H9 (cell line): Measurements from ENCODE around the gene CEBPG. TPM values are rescaled to one million over a fixed set of nuclear protein-coding genes. Genes with fewer than 3 reads are reported as not detected.

Experiments used
- DNase-seq: peaks from one replicate; pipeline ENCODE4 v3.0.0-alpha.2; 2017
- H2AFZ ChIP-seq: one replicate; pipeline ENCODE4 v1.6.1; 2013; ENCODE audit warnings: mild to moderate bottlenecking, low read length, control low read depth, moderate library complexity
- H2AK5ac ChIP-seq: 2 replicates; pipeline ENCODE4 v1.6.1; 2013; ENCODE audit warnings: low read length, control low read depth, mixed read lengths; ENCODE audit not compliant: insufficient read length
- H2BK120ac ChIP-seq: one replicate; pipeline ENCODE4 v1.6.1; 2013; ENCODE audit warnings: low read depth, mild to moderate bottlenecking, low read length, control low read depth, inconsistent platforms; ENCODE audit not compliant: poor library complexity, severe bottlenecking
- H2BK12ac ChIP-seq: 2 replicates; pipeline ENCODE4 v1.6.1; 2013; ENCODE audit warnings: low read length, control low read depth, mixed read lengths, low read depth; ENCODE audit not compliant: insufficient read length
- H2BK15ac ChIP-seq: 2 replicates; pipeline ENCODE4 v1.6.1; 2013; ENCODE audit warnings: low read depth, low read length, control low read depth
- H2BK20ac ChIP-seq: one replicate; pipeline ENCODE4 v1.6.1; 2013; ENCODE audit warnings: low read depth, mild to moderate bottlenecking, low read length, control low read depth, inconsistent platforms; ENCODE audit not compliant: poor library complexity, severe bottlenecking
- H2BK5ac ChIP-seq: 2 replicates; pipeline ENCODE4 v1.6.1; 2013; ENCODE audit warnings: low read length, control low read depth, mixed read lengths; ENCODE audit not compliant: insufficient read length
- H3K14ac ChIP-seq: 2 replicates; pipeline ENCODE4 v1.6.1; 2013; ENCODE audit warnings: low read length, control low read depth; ENCODE audit not compliant: insufficient read depth
- H3K18ac ChIP-seq: 2 replicates; pipeline ENCODE4 v1.6.1; 2013; ENCODE audit warnings: low read depth, mild to moderate bottlenecking, mixed read lengths, low read length, control low read depth; ENCODE audit not compliant: insufficient read length
- H3K23ac ChIP-seq: 2 replicates; pipeline ENCODE4 v1.6.1; 2013; ENCODE audit warnings: low read length, control low read depth, mixed read lengths, low read depth; ENCODE audit not compliant: insufficient read length
- H3K23me2 ChIP-seq: 2 replicates; pipeline ENCODE4 v1.6.1; 2013; ENCODE audit warnings: low read depth, mild to moderate bottlenecking, mixed read lengths, low read length, control low read depth; ENCODE audit not compliant: insufficient read length, poor library complexity, severe bottlenecking
- H3K27ac ChIP-seq: 2 replicates; pipeline ENCODE4 v1.5.1; 2013; ENCODE audit warnings: low read length, control low read depth, mixed read lengths, low read depth; ENCODE audit not compliant: insufficient read length
- H3K27me3 ChIP-seq: 2 replicates; pipeline ENCODE4 v1.6.1; 2013; ENCODE audit warnings: low read length, control low read depth, inconsistent platforms; ENCODE audit not compliant: insufficient read depth
- H3K4ac ChIP-seq: 2 replicates; pipeline ENCODE4 v1.6.1; 2013; ENCODE audit warnings: low read depth, mild to moderate bottlenecking, control low read depth, inconsistent platforms, low read length, moderate library complexity
- H3K4me1 ChIP-seq: 2 replicates; pipeline ENCODE4 v1.6.1; 2013; ENCODE audit warnings: low read length, control low read depth, inconsistent platforms; ENCODE audit not compliant: insufficient read depth
- H3K4me2 ChIP-seq: 2 replicates; pipeline ENCODE4 v1.6.1; 2013; ENCODE audit warnings: low read length, control low read depth, mixed read lengths; ENCODE audit not compliant: insufficient read length, insufficient read depth
- H3K56ac ChIP-seq: 2 replicates; pipeline ENCODE4 v1.6.1; 2013; ENCODE audit warnings: low read depth, mild to moderate bottlenecking, mixed read lengths, low read length, control low read depth; ENCODE audit not compliant: insufficient read length
- H3K79me1 ChIP-seq: 2 replicates; pipeline ENCODE4 v1.6.1; 2013; ENCODE audit warnings: low read depth, mild to moderate bottlenecking, moderate library complexity, low read length, control low read depth, inconsistent platforms; ENCODE audit not compliant: insufficient read depth, poor library complexity, severe bottlenecking
- H3K79me2 ChIP-seq: 2 replicates; pipeline ENCODE4 v1.6.1; 2013; ENCODE audit warnings: low read length, control low read depth, inconsistent platforms; ENCODE audit not compliant: insufficient read depth
- H3K9ac ChIP-seq: 2 replicates; pipeline ENCODE4 v1.6.1; 2013; ENCODE audit warnings: low read length, control low read depth, mixed read lengths; ENCODE audit not compliant: insufficient read length; ENCODE audit errors: extremely low read depth
- H3K9me3 ChIP-seq: one replicate; pipeline ENCODE4 v1.6.1; 2013; ENCODE audit warnings: low read depth, low read length, inconsistent platforms; ENCODE audit not compliant: control insufficient read depth
- H3T11ph ChIP-seq: one replicate; pipeline ENCODE4 v1.6.1; 2013; ENCODE audit warnings: mild to moderate bottlenecking, low read length, control low read depth, inconsistent platforms
- H4K20me1 ChIP-seq: one replicate; pipeline ENCODE4 v1.6.1; 2013; ENCODE audit not compliant: control insufficient read depth, insufficient read length, insufficient read depth
- H4K5ac ChIP-seq: 2 replicates; pipeline ENCODE4 v1.6.1; 2013; ENCODE audit warnings: low read depth, mild to moderate bottlenecking, mixed read lengths, low read length, control low read depth; ENCODE audit not compliant: insufficient read length
- H4K8ac ChIP-seq: replicated peaks from 2 replicates; pipeline ENCODE4 v1.6.1; 2013; ENCODE audit warnings: low read length, control low read depth, mixed read lengths, low read depth; ENCODE audit not compliant: insufficient read length
- H4K91ac ChIP-seq: 2 replicates; pipeline ENCODE4 v1.6.1; 2013; ENCODE audit warnings: low read depth, mild to moderate bottlenecking, moderate library complexity, mixed read lengths, low read length, control low read depth; ENCODE audit not compliant: insufficient read length
- H3K27ac Mint-ChIP-seq, 3 experiments: 2 replicates in 2 of 3; 3 replicates in 1 of 3; pipeline ENCODE4 v1.8.0; 2020 to 2021; ENCODE audit warnings: mixed read lengths in 3 of 3, mild to moderate bottlenecking in 1 of 3, moderate library complexity in 1 of 3
- H3K27me3 Mint-ChIP-seq: 2 replicates; pipeline ENCODE4 v1.8.0; 2021; ENCODE audit warnings: low read depth, mild to moderate bottlenecking, moderate library complexity, mixed read lengths
- H3K36me3 Mint-ChIP-seq, 3 experiments: 2 replicates in 2 of 3; 3 replicates in 1 of 3; pipeline ENCODE4 v1.8.0; 2020 to 2021; ENCODE audit warnings: low read depth in 3 of 3, mixed read lengths in 3 of 3; ENCODE audit not compliant: insufficient read depth in 1 of 3
- H3K4me1 Mint-ChIP-seq, 2 experiments: 2 replicates each; pipeline ENCODE4 v1.8.0; 2020; ENCODE audit warnings: mixed read lengths in 2 of 2
- H3K4me3 Mint-ChIP-seq, 2 experiments: 2 replicates in 1 of 2; 3 replicates in 1 of 2; pipeline ENCODE4 v1.8.0; 2020 to 2021; ENCODE audit warnings: mild to moderate bottlenecking in 2 of 2, mixed read lengths in 2 of 2, moderate library complexity in 1 of 2
- H3K9me3 Mint-ChIP-seq, 2 experiments: 2 replicates in 1 of 2; 3 replicates in 1 of 2; pipeline ENCODE4 v1.8.0; 2020; ENCODE audit warnings: mild to moderate bottlenecking in 2 of 2, mixed read lengths in 2 of 2, moderate library complexity in 1 of 2
- total RNA-seq: library from RNA; stranded (reverse); gene quantifications from 2 replicates; pipeline ENCODE4 v1.2.1, GENCODE V29; 2021
- TF ChIP-seq, protein P1 (sequence below): fragments of 200-600 bp; sonication (generic); conservative IDR thresholded peaks from 3 replicates; pipeline ENCODE4 v1.8.0; 2021; ENCODE audit warnings: antibody characterized with exemption, mild to moderate bottlenecking

The CEBPG gene
- total RNA-seq, 1 experiment from 2014 or later: 33.7 TPM

DNA sequence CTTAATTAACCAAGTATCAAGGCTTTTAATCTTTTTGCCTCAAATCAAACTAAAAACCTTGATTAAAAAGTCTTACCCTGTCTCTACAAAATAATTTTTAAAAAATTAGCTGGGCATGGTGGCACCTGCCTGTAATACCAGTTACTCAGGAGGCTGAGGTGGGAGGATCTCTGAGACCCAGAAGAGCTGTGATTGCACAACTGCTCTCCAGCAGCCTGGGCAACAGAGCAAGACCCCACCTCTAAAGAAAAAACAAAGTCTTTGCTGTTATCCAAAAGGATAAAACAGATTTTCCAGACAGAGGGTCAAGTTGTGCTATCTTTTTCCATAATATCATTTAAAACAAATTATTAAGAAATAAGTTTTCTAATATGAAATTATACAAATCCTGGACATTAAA, 26.8 kb upstream of the CEBPG start:
- TF ChIP-seq, protein P1, sequence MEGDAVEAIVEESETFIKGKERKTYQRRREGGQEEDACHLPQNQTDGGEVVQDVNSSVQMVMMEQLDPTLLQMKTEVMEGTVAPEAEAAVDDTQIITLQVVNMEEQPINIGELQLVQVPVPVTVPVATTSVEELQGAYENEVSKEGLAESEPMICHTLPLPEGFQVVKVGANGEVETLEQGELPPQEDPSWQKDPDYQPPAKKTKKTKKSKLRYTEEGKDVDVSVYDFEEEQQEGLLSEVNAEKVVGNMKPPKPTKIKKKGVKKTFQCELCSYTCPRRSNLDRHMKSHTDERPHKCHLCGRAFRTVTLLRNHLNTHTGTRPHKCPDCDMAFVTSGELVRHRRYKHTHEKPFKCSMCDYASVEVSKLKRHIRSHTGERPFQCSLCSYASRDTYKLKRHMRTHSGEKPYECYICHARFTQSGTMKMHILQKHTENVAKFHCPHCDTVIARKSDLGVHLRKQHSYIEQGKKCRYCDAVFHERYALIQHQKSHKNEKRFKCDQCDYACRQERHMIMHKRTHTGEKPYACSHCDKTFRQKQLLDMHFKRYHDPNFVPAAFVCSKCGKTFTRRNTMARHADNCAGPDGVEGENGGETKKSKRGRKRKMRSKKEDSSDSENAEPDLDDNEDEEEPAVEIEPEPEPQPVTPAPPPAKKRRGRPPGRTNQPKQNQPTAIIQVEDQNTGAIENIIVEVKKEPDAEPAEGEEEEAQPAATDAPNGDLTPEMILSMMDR: no peak
- H3K4me3 Mint-ChIP-seq: no peak overlapping the region
- H3K27me3 Mint-ChIP-seq: peaks cover 29% of the 10 kb centered on the region
- Histone ChIP-seq H3K4me1 (no peaks in the 10 kb centered on the region), H3K79me2 (no peaks in the 10 kb centered on the region), H3K27ac (no peak overlapping the region), H2BK12ac (no peak overlapping the region), H3K4me2 (no peak overlapping the region), H2AFZ (no peak overlapping the region), H2AK5ac (no peak overlapping the region), H2BK15ac (no peak overlapping the region), H2BK5ac (no peak overlapping the region), H3K9ac (no peak overlapping the region), H4K20me1 (no peaks in the 10 kb centered on the region), H3K14ac (no peak overlapping the region), H3K56ac (no peak overlapping the region), H3K23me2 (no peaks in the 10 kb centered on the region), H3T11ph (no peak overlapping the region), H2BK20ac (no peak overlapping the region), H3K23ac (no peak overlapping the region), H3K4ac (no peak overlapping the region), H4K8ac (no peak overlapping the region), H2BK120ac (no peak overlapping the region), H3K18ac (no peak overlapping the region), H4K91ac (no peak overlapping the region), H3K79me1 (no peaks in the 10 kb centered on the region), H3K9me3 (no peaks in the 10 kb centered on the region), H3K27me3 (no peaks in the 10 kb centered on the region), H4K5ac (no peak overlapping the region)
- H3K9me3 Mint-ChIP-seq: no peaks in the 10 kb centered on the region
- peaks cover 5 to 7% of the 10 kb centered on the region in 2 experiments for H3K4me1 Mint-ChIP-seq
- DNase-seq: no peak
- H3K36me3 Mint-ChIP-seq: no peaks in the 10 kb centered on the region
- H3K27ac Mint-ChIP-seq: no peak overlapping the region
